HepG2 (cell line): ENCODE measurements around the gene CCDC144A. TPM values are rescaled to one million over a fixed set of nuclear protein-coding genes. Genes with fewer than 3 reads are reported as not detected.

Experiments
- ATAC-seq: fragments of 200-7000 bp; cut with Tn5 transposase; 3 replicates; pipeline ENCODE4 v1.9.1; 2020; ENCODE audit warnings: mild to moderate bottlenecking, moderate library complexity
- BruUV-seq: library from RNA; stranded (reverse); fragments of 400-500 nt; replicated peaks from 2 replicates; lab custom pipeline; 2021; lab: Mats Ljungman, UMichigan
- CTCF ChIA-PET: fragments of 300-600 bp; formaldehyde crosslinking; extraction: SDS; loops from one replicate; lab custom pipeline; 2021; ENCODE audit warnings: low total read pairs, inconsistent platforms, low intra/inter-chr PET ratio; lab: Yijun Ruan, JAX
- POLR2A ChIA-PET: fragments of 350-600 bp; sonication (Branson Sonifier 250); formaldehyde crosslinking; loops from one replicate; lab custom pipeline; 2020; ENCODE audit warnings: antibody characterized with exemption, inconsistent platforms; lab: Yijun Ruan, JAX
- DNase-seq: peaks from one replicate; pipeline ENCODE4 v3.0.0-alpha.2; 2015; ENCODE audit warnings: low spot score
- FAIRE-seq: peaks from 3 replicates; lab custom pipeline; 2011; peaks lifted over from hg19 to GRCh38; lab: Jason Lieb, UNC
- H2AFZ ChIP-seq: one replicate; pipeline ENCODE4 v1.6.1; 2011; ENCODE audit warnings: low read length, inconsistent platforms
- H3K27ac ChIP-seq: fragments of 300-600 bp; 3 replicates; pipeline ENCODE4 v1.8.0; 2011; ENCODE audit warnings: mixed run types, mild to moderate bottlenecking, mixed read lengths, low read length, inconsistent platforms; ENCODE audit not compliant: insufficient read depth; ENCODE audit errors: extremely low read length
- H3K27me3 ChIP-seq, 2 experiments: fragments of 200-600 bp in 1 of 2; 2 replicates in 1 of 2; 3 replicates in 1 of 2; pipeline versions ENCODE4 v1.6.0 to v1.8.0; 2011; ENCODE audit warnings: low read length in 2 of 2, mild to moderate bottlenecking in 2 of 2, moderate library complexity in 2 of 2, inconsistent platforms in 1 of 2; ENCODE audit not compliant: insufficient read depth in 2 of 2, control insufficient read depth in 1 of 2
- H3K36me3 ChIP-seq, 2 experiments: fragments of 200-600 bp in 1 of 2; replicated peaks in 1 of 2; 2 replicates in 1 of 2; 3 replicates in 1 of 2; pipeline versions ENCODE4 v1.5.1 to v1.8.0; 2011; ENCODE audit warnings: low read length in 2 of 2, inconsistent platforms in 1 of 2; ENCODE audit not compliant: insufficient read depth in 2 of 2, control insufficient read depth in 1 of 2
- H3K4me1 ChIP-seq: 2 replicates; pipeline ENCODE4 v1.5.1; 2012; ENCODE audit warnings: low read length, inconsistent platforms; ENCODE audit not compliant: insufficient read depth
- H3K4me2 ChIP-seq: 2 replicates; pipeline ENCODE4 v1.6.0; 2011; ENCODE audit warnings: low read depth, low read length, inconsistent platforms
- H3K4me3 ChIP-seq, 3 experiments: fragments of 200-600 bp in 1 of 3; sonication (generic), shearing (Covaris generic) in 1 of 3; replicated peaks in 1 of 3; 2 replicates each; pipeline ENCODE4 v1.5.1; 2011 to 2016; ENCODE audit warnings: low read length in 3 of 3, inconsistent platforms in 2 of 3, low read depth in 2 of 3, mild to moderate bottlenecking in 2 of 3, control low read depth in 1 of 3, mixed read lengths in 1 of 3; ENCODE audit not compliant: insufficient read depth in 1 of 3
- H3K79me2 ChIP-seq: one replicate; pipeline ENCODE4 v1.6.1; 2011; ENCODE audit warnings: low read length, inconsistent platforms; ENCODE audit not compliant: insufficient read depth
- H3K9ac ChIP-seq: 2 replicates; pipeline ENCODE4 v1.6.0; 2011; ENCODE audit warnings: mild to moderate bottlenecking, low read depth, low read length, inconsistent platforms; ENCODE audit not compliant: insufficient read depth
- H3K9me3 ChIP-seq: 2 replicates; pipeline ENCODE4 v1.5.1; 2012; ENCODE audit warnings: mild to moderate bottlenecking, low read length
- H4K20me1 ChIP-seq: 2 replicates; pipeline ENCODE4 v1.6.0; 2011; ENCODE audit warnings: inconsistent platforms, mild to moderate bottlenecking, low read length, moderate library complexity; ENCODE audit not compliant: insufficient read depth
- ATF7-NPFF ChIP-seq: sonication (generic); formaldehyde crosslinking; IDR thresholded peaks from 2 replicates; pipeline ENCODE4 v1.8.1; 2023; ENCODE audit warnings: mild to moderate bottlenecking, low read depth, missing genetic modification reagents, moderate library complexity
- CEBPB ChIP-seq: IDR thresholded peaks from 2 replicates; pipeline ENCODE4 v1.6.1; 2011; ENCODE audit warnings: low read depth, low read length, improper control_type of control experiment, borderline replicate concordance
- CEBPG ChIP-seq: IDR thresholded peaks from 2 replicates; pipeline ENCODE4 v1.6.1; 2016
- FOSL1 ChIP-seq: sonication (generic); formaldehyde crosslinking; IDR thresholded peaks from 2 replicates; pipeline ENCODE4 v1.9.0; 2021; ENCODE audit warnings: missing genetic modification reagents, borderline replicate concordance
- HOXA3 ChIP-seq: sonication (generic); formaldehyde crosslinking; IDR thresholded peaks from 2 replicates; pipeline ENCODE4 v1.5.0; 2020; ENCODE audit warnings: missing genetic modification reagents
- KDM6A ChIP-seq: IDR thresholded peaks from 2 replicates; pipeline ENCODE4 v1.6.1; 2016; ENCODE audit warnings: low read depth
- SYNCRIP ChIP-seq: fragments of 200-400 bp; formaldehyde crosslinking; IDR thresholded peaks from 2 replicates; pipeline ENCODE4 v1.6.1; 2018; ENCODE audit warnings: mild to moderate bottlenecking, low read depth, low read length; ENCODE audit not compliant: insufficient read depth
- ZBTB34 ChIP-seq: sonication (generic); formaldehyde crosslinking; IDR thresholded peaks from 2 replicates; pipeline ENCODE4 v1.8.0; 2022; ENCODE audit warnings: mild to moderate bottlenecking, missing genetic modification reagents
- ZNF138 ChIP-seq: sonication (generic); formaldehyde crosslinking; IDR thresholded peaks from 2 replicates; pipeline ENCODE4 v1.5.0; 2020; ENCODE audit warnings: mild to moderate bottlenecking, low read depth, missing genetic modification reagents
- ZNF142 ChIP-seq: sonication (generic); formaldehyde crosslinking; IDR thresholded peaks from 2 replicates; pipeline ENCODE4 v1.4.0; 2020; ENCODE audit warnings: missing genetic modification reagents
- ZNF564 ChIP-seq: sonication (generic); formaldehyde crosslinking; IDR thresholded peaks from 2 replicates; pipeline ENCODE4 v1.8.1; 2023; ENCODE audit warnings: mild to moderate bottlenecking, missing genetic modification reagents
- WGBS: methylation state at CpG from one replicate; pipeline ENCODE4 v1.1.6; 2017; ENCODE audit warnings: low lambda C conversion rate; 5-methylcytosine and 5-hydroxymethylcytosine counted together
- in situ Hi-C: cut with HindIII; loops from 2 replicates; pipeline ENCODE4 v1.10.0; 2017; ENCODE audit warnings: low pct_unique_long_range_greater_than_20kb; ENCODE audit not compliant: extremely low pct_ligation_motif_present
- intact Hi-C: fragments of 100-400 bp; cut with micrococcal nuclease; formaldehyde crosslinking; loops from one replicate; pipeline ENCODE4 v1.10.0; 2022; ENCODE audit not compliant: unreplicated experiment
- polyA plus RNA-seq, 8 experiments: library from polyadenylated mRNA; depleted of rRNA in 3 of 8; stranded (reverse) in 7 of 8; unstranded in 1 of 8; fragments of >200 nt; fragmentation: Illumina TruSeq in 4 of 8; extraction: Trizol in 4 of 8; gene quantifications; 2 replicates each; pipeline versions ENCODE4 v1.2.1 to v1.2.3, GENCODE V29; 2011 to 2016; ENCODE audit warnings: low read depth in 4 of 8, missing spikeins in 1 of 8, mixed read lengths in 1 of 8; ENCODE audit not compliant: insufficient read depth in 1 of 8
- total RNA-seq, 5 experiments: library from RNA; depleted of rRNA; stranded (reverse); fragments of >200 nt; fragmentation: Illumina TruSeq; extraction: Trizol; gene quantifications; 2 replicates each; pipeline ENCODE4 v1.2.3, GENCODE V29; 2016; ENCODE audit warnings: low read depth in 1 of 5
- TF ChIP-seq, protein P1 (sequence below): sonication (generic); formaldehyde crosslinking; conservative IDR thresholded peaks from 2 replicates; pipeline ENCODE4 v1.8.0; 2022; ENCODE audit warnings: mild to moderate bottlenecking, moderate library complexity, missing genetic modification reagents
- TF ChIP-seq, protein P2 (sequence below): sonication (generic); formaldehyde crosslinking; conservative IDR thresholded peaks from 2 replicates; pipeline ENCODE4 v1.4.0; 2020; ENCODE audit warnings: mild to moderate bottlenecking, missing genetic modification reagents, moderate library complexity

CCDC144A gene
- total and polyA plus RNA-seq, 2 of the 13 experiments (the other 11 are each of a cell fraction or from before 2014, with no cell fraction given): 0.09 TPM; not detected in 1

DNA sequence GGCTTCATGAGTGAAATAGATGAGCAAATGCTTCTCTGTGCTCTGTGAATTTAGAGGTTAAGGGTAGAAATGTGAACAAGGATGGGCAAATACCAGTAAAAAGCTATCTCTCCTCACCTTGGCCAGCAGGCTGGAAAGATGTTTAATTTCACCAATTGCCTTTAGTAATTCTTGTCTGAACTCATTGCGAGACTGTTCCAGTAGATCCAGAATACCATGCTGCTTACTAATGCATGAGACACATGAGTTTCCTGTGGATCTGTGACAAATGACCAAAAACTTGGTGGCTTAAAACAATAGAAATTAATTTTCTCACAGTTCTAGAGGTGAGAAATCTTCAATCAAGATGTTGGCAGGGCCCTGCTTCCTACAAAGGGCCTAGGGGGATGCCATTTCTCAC is 27.1 kb upstream of the CCDC144A start:
- no peak for ATAC-seq
- Histone ChIP-seq H3K9me3 (no peaks in the 10 kb centered on the region), H3K36me3 (no peaks in the 10 kb centered on the region), H2AFZ (no peak overlapping the region), H3K27me3 (peaks cover 0 to 16% of the 10 kb centered on the region in 2 experiments; a peak in 3 of 5 replicates), H3K9ac (no peak overlapping the region), H3K4me2 (no peak overlapping the region), H3K4me1 (no peaks in the 10 kb centered on the region), H3K27ac (no peak overlapping the region), H4K20me1 (no peaks in the 10 kb centered on the region), H3K4me3 (no peak overlapping the region), H3K79me2 (no peaks in the 10 kb centered on the region)
- ChIA-PET POLR2A (no interaction called here), CTCF (no interaction called here)
- no peak for DNase-seq
- 36% methylated on average over 1 of the region's 1 CpG for WGBS
- intact Hi-C loops: no loop called here
- no peak for FAIRE-seq
- in situ Hi-C loops: no loop called here
- no TSS peak for BruUV-seq
- TF ChIP-seq CEBPB (no peak), ZNF142 (CRISPR knock-in tag) (no peak), HOXA3 (CRISPR knock-in tag) (no peak), ZBTB34 (no peak), CEBPG (CRISPR knock-in tag) (no peak), ATF7-NPFF (CRISPR knock-in tag) (no peak), SYNCRIP (no peak), KDM6A (no peak), FOSL1 (CRISPR knock-in tag) (no peak), ZNF564 (CRISPR knock-in tag) (no peak), ZNF138 (no peak)
- TF ChIP-seq, protein P1, sequence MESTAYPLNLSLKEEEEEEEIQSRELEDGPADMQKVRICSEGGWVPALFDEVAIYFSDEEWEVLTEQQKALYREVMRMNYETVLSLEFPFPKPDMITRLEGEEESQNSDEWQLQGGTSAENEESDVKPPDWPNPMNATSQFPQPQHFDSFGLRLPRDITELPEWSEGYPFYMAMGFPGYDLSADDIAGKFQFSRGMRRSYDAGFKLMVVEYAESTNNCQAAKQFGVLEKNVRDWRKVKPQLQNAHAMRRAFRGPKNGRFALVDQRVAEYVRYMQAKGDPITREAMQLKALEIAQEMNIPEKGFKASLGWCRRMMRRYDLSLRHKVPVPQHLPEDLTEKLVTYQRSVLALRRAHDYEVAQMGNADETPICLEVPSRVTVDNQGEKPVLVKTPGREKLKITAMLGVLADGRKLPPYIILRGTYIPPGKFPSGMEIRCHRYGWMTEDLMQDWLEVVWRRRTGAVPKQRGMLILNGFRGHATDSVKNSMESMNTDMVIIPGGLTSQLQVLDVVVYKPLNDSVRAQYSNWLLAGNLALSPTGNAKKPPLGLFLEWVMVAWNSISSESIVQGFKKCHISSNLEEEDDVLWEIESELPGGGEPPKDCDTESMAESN (CRISPR knock-in tag): no peak
- TF ChIP-seq, protein P2, sequence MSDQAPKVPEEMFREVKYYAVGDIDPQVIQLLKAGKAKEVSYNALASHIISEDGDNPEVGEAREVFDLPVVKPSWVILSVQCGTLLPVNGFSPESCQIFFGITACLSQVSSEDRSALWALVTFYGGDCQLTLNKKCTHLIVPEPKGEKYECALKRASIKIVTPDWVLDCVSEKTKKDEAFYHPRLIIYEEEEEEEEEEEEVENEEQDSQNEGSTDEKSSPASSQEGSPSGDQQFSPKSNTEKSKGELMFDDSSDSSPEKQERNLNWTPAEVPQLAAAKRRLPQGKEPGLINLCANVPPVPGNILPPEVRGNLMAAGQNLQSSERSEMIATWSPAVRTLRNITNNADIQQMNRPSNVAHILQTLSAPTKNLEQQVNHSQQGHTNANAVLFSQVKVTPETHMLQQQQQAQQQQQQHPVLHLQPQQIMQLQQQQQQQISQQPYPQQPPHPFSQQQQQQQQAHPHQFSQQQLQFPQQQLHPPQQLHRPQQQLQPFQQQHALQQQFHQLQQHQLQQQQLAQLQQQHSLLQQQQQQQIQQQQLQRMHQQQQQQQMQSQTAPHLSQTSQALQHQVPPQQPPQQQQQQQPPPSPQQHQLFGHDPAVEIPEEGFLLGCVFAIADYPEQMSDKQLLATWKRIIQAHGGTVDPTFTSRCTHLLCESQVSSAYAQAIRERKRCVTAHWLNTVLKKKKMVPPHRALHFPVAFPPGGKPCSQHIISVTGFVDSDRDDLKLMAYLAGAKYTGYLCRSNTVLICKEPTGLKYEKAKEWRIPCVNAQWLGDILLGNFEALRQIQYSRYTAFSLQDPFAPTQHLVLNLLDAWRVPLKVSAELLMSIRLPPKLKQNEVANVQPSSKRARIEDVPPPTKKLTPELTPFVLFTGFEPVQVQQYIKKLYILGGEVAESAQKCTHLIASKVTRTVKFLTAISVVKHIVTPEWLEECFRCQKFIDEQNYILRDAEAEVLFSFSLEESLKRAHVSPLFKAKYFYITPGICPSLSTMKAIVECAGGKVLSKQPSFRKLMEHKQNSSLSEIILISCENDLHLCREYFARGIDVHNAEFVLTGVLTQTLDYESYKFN (CRISPR knock-in tag): no peak
